Stimulated activated CD4-positive, alpha-beta T cell treated with anti-CD3 and anti-CD28 coated beads, Interleukin-1b, Interleukin-23, amount 100 ng/mL, for 24 hours (primary cell): Measurements from ENCODE around the gene KRTAP21-2.
"Not testable (repeated sequence)": the region's sequence is repeated elsewhere in the genome, so short reads cannot be mapped to it uniquely, and the experiment has no call there.

Source experiments
- DNase-seq, 4 experiments: peaks; one replicate each; pipeline ENCODE4 v3.0.0-alpha.2; 2020; ENCODE audit warnings: low read depth in 4 of 4, low spot score in 1 of 4

KRTAP21-2 gene

GRCh38 chr21:30747159-30747558, at the start of gene KRTAP21-2:
KRTAP21-2 (minus strand) TSS chr21:30747259; CDS start chr21:30747202, 57 bp downstream.
- DNase-seq = no peak

- no peak for DNase-seq
These were observed 46.7 kb upstream of the KRTAP21-2 start for GRCh38 chr21:30793581-30794314.

- no peak for DNase-seq
These were observed 32.2 kb upstream of the KRTAP21-2 start for GRCh38 chr21:30779249-30779648.

GRCh38 chr21:30769724-30770431, 22.8 kb upstream of the KRTAP21-2 start:
- no peak for DNase-seq

- no peak for DNase-seq
These were observed 13.7 kb upstream of the KRTAP21-2 start for GRCh38 chr21:30760776-30761175.

GRCh38 chr21:30758306-30758705, 11.2 kb upstream of the KRTAP21-2 start:
- no peak for DNase-seq

GRCh38 chr21:30755328-30755727, 8.3 kb upstream of the KRTAP21-2 start, which contains the start of gene KRTAP21-1:
KRTAP21-1 (minus strand) TSS chr21:30755428; CDS start chr21:30755378, 50 bp downstream.
- not testable (repeated sequence) for DNase-seq

- no peak for DNase-seq
These were observed 6.6 kb downstream of the KRTAP21-2 start for GRCh38 chr21:30740462-30740861.

GRCh38 chr21:30733026-30733425, 14.0 kb downstream of the KRTAP21-2 start:
- no peak for DNase-seq

GRCh38 chr21:30726726-30727125, 20.3 kb downstream of the KRTAP21-2 start:
- DNase-seq = no peak

GRCh38 chr21:30719401-30719800, 27.7 kb downstream of the KRTAP21-2 start:
- DNase-seq = no peak

- no peak for DNase-seq
These were observed 28.7 kb downstream of the KRTAP21-2 start, which contains the start of gene KRTAP21-3 for GRCh38 chr21:30718239-30718909. KRTAP21-3 (minus strand) TSS chr21:30718777; CDS start chr21:30718759, 18 bp downstream.

- no peak for DNase-seq
These were observed 30.0 kb downstream of the KRTAP21-2 start for GRCh38 chr21:30717105-30717504.

GRCh38 chr21:30714946-30715345, 32.1 kb downstream of the KRTAP21-2 start:
- no peak for DNase-seq

- no peak for DNase-seq
These were observed 32.6 kb downstream of the KRTAP21-2 start for GRCh38 chr21:30714456-30714855.

- DNase-seq = no peak
These were observed 33.3 kb downstream of the KRTAP21-2 start for GRCh38 chr21:30713766-30714165.

- DNase-seq = peak in 2 of 4 experiments; percentile 13 to 28
These were observed 36.6 kb downstream of the KRTAP21-2 start for GRCh38 chr21:30710499-30710898.

- no peak for DNase-seq
These were observed 39.6 kb downstream of the KRTAP21-2 start for GRCh38 chr21:30707409-30707808.
